B cell (primary cell): ENCODE data around the gene FARP2.

Experiments
- EZH2 ChIP-seq: IDR thresholded peaks from 2 replicates; pipeline ENCODE4 v1.6.1; 2012; ENCODE audit warnings: borderline replicate concordance, low read depth, mild to moderate bottlenecking, moderate library complexity, low read length; ENCODE audit not compliant: insufficient read depth, poor library complexity, severe bottlenecking
- TF ChIP-seq, protein P1 (sequence below): fragments of 200-600 bp; IDR thresholded peaks from one replicate; pipeline ENCODE4 v1.8.0; 2022; ENCODE audit warnings: antibody characterized with exemption, mild to moderate bottlenecking

DNA sequence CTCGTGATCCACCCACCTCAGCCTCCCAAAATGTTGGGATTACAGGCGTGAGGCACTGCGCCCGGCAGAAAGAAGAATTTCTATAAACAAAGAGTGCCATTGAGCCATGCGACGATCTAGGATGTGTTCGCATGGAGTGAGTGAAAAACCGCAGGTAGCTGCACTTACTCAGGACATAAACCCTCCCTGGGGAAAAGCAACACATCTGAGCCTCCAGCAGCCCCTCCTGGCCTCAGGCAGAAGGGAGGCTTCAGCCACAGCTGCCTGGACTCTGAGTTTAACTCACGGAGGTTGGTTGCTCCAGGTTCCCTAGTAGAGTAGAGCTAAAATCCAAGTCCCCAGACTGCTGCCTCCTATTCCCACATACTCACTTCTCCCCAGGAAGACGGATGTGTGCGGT is 163.6 kb downstream of the FARP2 start:
- TF ChIP-seq, protein P1, sequence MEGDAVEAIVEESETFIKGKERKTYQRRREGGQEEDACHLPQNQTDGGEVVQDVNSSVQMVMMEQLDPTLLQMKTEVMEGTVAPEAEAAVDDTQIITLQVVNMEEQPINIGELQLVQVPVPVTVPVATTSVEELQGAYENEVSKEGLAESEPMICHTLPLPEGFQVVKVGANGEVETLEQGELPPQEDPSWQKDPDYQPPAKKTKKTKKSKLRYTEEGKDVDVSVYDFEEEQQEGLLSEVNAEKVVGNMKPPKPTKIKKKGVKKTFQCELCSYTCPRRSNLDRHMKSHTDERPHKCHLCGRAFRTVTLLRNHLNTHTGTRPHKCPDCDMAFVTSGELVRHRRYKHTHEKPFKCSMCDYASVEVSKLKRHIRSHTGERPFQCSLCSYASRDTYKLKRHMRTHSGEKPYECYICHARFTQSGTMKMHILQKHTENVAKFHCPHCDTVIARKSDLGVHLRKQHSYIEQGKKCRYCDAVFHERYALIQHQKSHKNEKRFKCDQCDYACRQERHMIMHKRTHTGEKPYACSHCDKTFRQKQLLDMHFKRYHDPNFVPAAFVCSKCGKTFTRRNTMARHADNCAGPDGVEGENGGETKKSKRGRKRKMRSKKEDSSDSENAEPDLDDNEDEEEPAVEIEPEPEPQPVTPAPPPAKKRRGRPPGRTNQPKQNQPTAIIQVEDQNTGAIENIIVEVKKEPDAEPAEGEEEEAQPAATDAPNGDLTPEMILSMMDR = no peak
- no peak for TF ChIP-seq EZH2
